Measurements from ENCODE around the gene FLNB.
A peak's percentile ranks its signal among the peaks of the same experiment; 100 is the strongest.

Gene FLNB

DNA sequence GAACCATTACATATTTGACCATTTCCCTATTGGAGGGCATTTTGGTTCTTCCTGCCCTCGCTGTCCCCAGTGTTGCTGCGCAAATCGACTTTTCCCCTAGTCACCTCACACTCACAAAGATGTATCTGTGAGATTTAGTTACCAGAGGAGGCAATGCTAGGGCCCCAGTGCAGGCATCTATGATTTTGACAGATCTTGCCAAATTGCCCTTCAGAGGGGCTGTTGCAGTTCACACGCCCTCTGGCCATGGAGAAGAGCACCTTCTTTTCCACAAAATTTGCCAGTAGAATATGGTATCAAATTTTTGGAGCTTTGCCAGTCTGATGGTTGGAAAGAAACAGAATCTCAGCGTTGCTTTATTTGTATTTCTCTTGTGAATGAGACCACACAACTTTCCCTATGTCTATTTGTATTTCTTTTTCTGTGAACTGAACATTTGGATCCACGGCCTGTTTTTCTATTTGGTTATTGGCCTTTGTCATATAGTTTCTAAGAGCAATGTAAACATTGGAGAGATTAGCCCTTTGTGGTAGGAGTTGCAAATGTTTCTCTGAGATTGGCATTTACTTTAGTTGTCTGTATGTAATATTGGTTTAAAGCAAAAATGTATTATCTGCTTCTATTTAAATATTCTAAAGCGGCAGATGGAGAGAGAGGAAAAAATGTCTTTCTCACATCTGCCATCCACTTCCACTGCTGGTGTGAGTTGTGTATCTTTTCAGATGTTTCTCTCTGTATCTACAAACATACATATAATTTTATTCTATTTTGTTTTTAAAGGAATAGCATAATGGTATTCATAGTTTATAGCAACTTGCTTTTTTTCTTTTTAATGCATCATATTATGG is 136.5 kb downstream of the FLNB start:
- no peak for DNase-seq

- DNase-seq = no peak
Measured at GRCh38 chr3:58148049-58148448, 139.8 kb downstream of the FLNB start.

DNA sequence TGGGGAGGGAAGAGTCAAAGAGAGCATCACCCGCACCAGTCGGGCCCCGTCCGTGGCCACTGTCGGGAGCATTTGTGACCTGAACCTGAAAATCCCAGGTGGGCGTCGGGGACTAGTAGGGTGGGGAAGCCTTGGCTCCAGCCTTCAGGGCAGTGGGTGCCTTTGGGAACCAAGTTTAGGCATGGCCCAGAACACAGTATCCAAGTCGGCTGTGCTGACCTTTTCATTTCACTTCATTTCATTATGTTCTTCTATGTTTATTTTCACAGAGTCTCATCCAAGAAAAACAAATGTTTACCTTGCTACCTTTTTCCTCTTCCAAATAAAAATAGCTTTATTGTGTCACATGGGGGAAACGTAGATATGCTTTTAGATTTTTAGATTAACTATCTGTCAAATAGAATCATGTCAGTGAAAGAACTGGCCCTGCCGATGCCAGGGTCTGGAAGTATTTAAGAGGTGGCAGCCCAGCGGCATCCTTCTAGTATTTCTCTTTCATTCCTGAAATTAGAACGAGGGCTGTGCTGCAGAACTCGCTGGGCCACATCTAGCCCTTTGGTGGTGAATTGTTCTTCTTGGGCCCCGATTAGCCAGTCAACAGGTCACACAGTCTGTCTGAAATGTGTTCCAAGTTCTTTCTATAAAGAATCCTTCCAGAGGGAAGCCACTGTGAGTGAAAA is 142.0 kb downstream of the FLNB start:
- no peak for DNase-seq

DNA sequence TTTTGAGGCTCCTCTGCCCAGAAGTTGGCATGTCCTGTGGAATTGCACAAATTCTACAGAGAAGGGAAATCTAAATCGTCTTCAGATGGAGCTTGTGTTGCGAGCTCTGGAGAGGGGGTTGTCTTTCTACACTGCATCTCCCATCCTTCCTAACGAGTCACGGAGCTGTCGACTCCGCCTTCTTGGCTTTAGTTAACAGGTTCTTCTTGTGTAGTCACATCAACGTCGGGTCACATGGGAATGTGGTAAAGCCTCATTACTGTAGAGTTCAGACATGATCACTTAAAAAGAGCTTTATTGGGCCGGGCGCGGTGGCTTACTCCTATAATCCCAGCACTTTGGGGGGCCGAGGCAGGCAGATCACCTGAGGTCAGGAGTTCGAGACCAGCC is 142.6 kb downstream of the FLNB start:
- DNase-seq = no peak

- DNase-seq = no peak
Measured at GRCh38 chr3:58151637-58152036, 143.4 kb downstream of the FLNB start.

- no peak for DNase-seq
Measured at GRCh38 chr3:58152225-58153015, 144.2 kb downstream of the FLNB start.

- no peak for DNase-seq
Measured at GRCh38 chr3:58153371-58153770, 145.1 kb downstream of the FLNB start.

GRCh38 chr3:58154626-58155449 is 146.6 kb downstream of the FLNB start:
- DNase-seq = no peak

- no peak for DNase-seq
Measured at GRCh38 chr3:58155838-58156237, 147.6 kb downstream of the FLNB start.

GRCh38 chr3:58157700-58158099 is 149.5 kb downstream of the FLNB start:
- no peak for DNase-seq

- no peak for DNase-seq
Measured at GRCh38 chr3:58158442-58159153, 150.4 kb downstream of the FLNB start.

- DNase-seq = no peak
Measured at GRCh38 chr3:58160399-58160798, 152.2 kb downstream of the FLNB start.

GRCh38 chr3:58161435-58162398 is 153.5 kb downstream of the FLNB start:
- DNase-seq = no peak

DNA sequence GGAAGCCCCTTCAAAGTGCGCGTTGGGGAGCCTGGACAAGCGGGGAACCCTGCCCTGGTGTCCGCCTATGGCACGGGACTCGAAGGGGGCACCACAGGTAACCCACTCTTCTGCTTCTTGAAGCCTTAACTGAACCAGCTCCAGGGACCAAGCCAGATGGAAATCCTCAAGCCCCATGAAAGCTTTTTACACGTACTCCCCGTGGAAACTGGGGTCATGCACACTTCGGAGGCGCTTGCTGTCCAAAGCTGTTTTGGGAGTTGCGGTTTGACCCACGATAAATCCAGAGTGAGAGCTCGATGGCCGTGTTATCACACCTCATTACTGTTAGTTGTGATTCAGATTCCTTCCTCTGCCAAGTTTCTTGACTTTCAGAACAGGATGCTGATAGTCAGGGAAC is 155.0 kb downstream of the FLNB start:
- no peak for DNase-seq

DNA sequence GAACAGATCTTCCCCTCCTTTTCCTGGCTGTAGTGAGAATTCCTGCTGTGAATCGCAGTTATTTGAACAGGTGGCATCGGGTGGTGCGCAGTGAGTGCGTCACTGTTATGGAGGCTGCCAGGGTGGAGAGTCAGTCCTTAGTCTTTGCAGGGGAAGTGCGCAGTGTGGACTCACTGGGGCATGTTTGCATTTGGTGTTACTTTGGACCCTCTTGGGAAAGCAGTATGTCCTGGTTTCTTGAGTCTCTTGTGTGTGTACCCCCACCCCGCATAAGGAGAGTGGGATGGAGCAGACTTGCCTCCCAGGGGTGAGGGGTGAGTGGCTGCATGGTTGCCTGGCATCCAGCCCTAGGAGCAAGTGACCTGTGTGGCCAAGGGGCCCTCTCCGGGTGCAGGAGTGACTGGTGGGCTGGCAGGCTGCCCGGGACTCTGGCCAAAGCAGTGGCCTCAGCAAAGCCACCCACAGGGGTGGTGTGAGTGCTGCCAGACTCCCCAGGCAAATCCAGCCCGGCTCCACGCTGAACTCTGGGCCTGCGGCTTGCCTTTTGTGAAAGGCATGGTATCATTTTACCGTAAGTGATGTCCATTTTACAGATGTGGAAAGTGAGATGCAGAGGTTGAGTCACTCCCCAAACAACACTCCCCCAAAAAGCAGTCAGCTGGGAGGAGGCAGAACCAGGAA is 156.1 kb downstream of the FLNB start:
- no peak for DNase-seq

- DNase-seq = no peak
Measured at GRCh38 chr3:58164906-58165821, 156.9 kb downstream of the FLNB start.

GRCh38 chr3:58167431-58168351 is 159.5 kb downstream of the FLNB start:
- DNase-seq = peak; percentile 69

- DNase-seq = no peak
Measured at GRCh38 chr3:58168498-58168897, 160.3 kb downstream of the FLNB start.

Data from stimulated activated CD4-positive, alpha-beta T cell treated with anti-CD3 and anti-CD28 coated beads, Interleukin-1b, Interleukin-23, amount 100 ng/mL, for 48 hours (primary cell).